8988T (cell line): ENCODE measurements around the gene FARP1.
"Not testable (repeated sequence)": the region's sequence is repeated elsewhere in the genome, so short reads cannot be mapped to it uniquely, and the experiment has no call there.

Source experiments
- DNase-seq: peaks from one replicate; pipeline ENCODE4 v3.0.0; 2011

FARP1 gene

GRCh38 chr13:98264877-98265276 lies 122.0 kb downstream of the FARP1 start:
- DNase-seq, result no peak

GRCh38 chr13:98265692-98266551 lies 123.0 kb downstream of the FARP1 start:
- no peak for DNase-seq

GRCh38 chr13:98267080-98267912 lies 124.4 kb downstream of the FARP1 start:
- no peak for DNase-seq

- DNase-seq, result no peak
These were observed 126.5 kb downstream of the FARP1 start for GRCh38 chr13:98269386-98269785.

GRCh38 chr13:98270819-98271218 lies 127.9 kb downstream of the FARP1 start:
- DNase-seq, result no peak

- DNase-seq, result not testable (repeated sequence)
These were observed 128.8 kb downstream of the FARP1 start for GRCh38 chr13:98271646-98272045.

- no peak for DNase-seq
These were observed 129.7 kb downstream of the FARP1 start for GRCh38 chr13:98272549-98272948.

- no peak for DNase-seq
These were observed 130.4 kb downstream of the FARP1 start for GRCh38 chr13:98273067-98273823.

GRCh38 chr13:98273824-98274742 lies 131.2 kb downstream of the FARP1 start:
- DNase-seq, result no peak

- DNase-seq, result no peak
These were observed 132.1 kb downstream of the FARP1 start for GRCh38 chr13:98274921-98275487.

- no peak for DNase-seq
These were observed 132.8 kb downstream of the FARP1 start for GRCh38 chr13:98275681-98276171.

- no peak for DNase-seq
These were observed 133.6 kb downstream of the FARP1 start for GRCh38 chr13:98276486-98276885.

- DNase-seq, result no peak
These were observed 135.3 kb downstream of the FARP1 start for GRCh38 chr13:98278068-98278724.

- DNase-seq, result no peak
These were observed 136.7 kb downstream of the FARP1 start for GRCh38 chr13:98279473-98280175.

- DNase-seq, result no peak
These were observed 137.2 kb downstream of the FARP1 start for GRCh38 chr13:98280176-98280510.

GRCh38 chr13:98284679-98285078 lies 141.8 kb downstream of the FARP1 start:
- no peak for DNase-seq

- DNase-seq, result no peak
These were observed 142.4 kb downstream of the FARP1 start for GRCh38 chr13:98285317-98285716.

GRCh38 chr13:98285852-98286594 lies 143.1 kb downstream of the FARP1 start:
- no peak for DNase-seq

GRCh38 chr13:98286799-98287198 lies 143.9 kb downstream of the FARP1 start:
- DNase-seq, result no peak

GRCh38 chr13:98288211-98288610 lies 145.3 kb downstream of the FARP1 start:
- DNase-seq, result no peak
